Endothelial cell of umbilical vein (primary cell): Measurements from ENCODE around the gene XDH. TPM values are rescaled to one million over a fixed set of nuclear protein-coding genes. Genes with fewer than 3 reads are reported as not detected.

ENCODE experiments used
- BruUV-seq: library from RNA; stranded (reverse); fragments of 400-500 nt; replicated peaks from 2 replicates; lab custom pipeline; 2021; lab: Mats Ljungman, UMichigan
- CTCF ChIA-PET: fragments of 300-600, 350-600 bp; sonication (Branson Sonifier 250); formaldehyde crosslinking; loops from one replicate; lab custom pipeline; 2021; ENCODE audit warnings: antibody characterized with exemption, inconsistent platforms; lab: Charles Lee
- POLR2A ChIA-PET: fragments of 300-600, 350-600 bp; sonication (Branson Sonifier 250); formaldehyde crosslinking; loops from one replicate; lab custom pipeline; 2021; ENCODE audit warnings: antibody characterized with exemption, inconsistent platforms; lab: Charles Lee
- DNase-seq: peaks from one replicate; pipeline ENCODE4 v3.0.0-alpha.2; 2011; ENCODE audit warnings: low read depth, low spot score
- FAIRE-seq: peaks from 2 replicates; lab custom pipeline; 2011; peaks lifted over from hg19 to GRCh38; lab: Jason Lieb, UNC
- H2AFZ ChIP-seq: 2 replicates; pipeline ENCODE4 v1.6.0; 2012; ENCODE audit warnings: low read depth, low read length, control low read depth, inconsistent platforms
- H3K27ac ChIP-seq: 2 replicates; pipeline ENCODE4 v1.5.1; 2011; ENCODE audit warnings: low read depth, mild to moderate bottlenecking, control low read depth, low read length, moderate library complexity; ENCODE audit not compliant: insufficient read depth
- H3K27me3 ChIP-seq, 2 experiments: 2 replicates each; pipeline versions ENCODE4 v1.6.0 to v1.6.1; 2011; ENCODE audit warnings: low read length in 2 of 2, mixed read lengths in 1 of 2; ENCODE audit not compliant: control insufficient read depth in 2 of 2, insufficient read depth in 2 of 2
- H3K36me3 ChIP-seq, 2 experiments: 2 replicates in 1 of 2; 3 replicates in 1 of 2; pipeline ENCODE4 v1.5.1; 2011; ENCODE audit warnings: low read length in 2 of 2, mild to moderate bottlenecking in 1 of 2, moderate library complexity in 1 of 2; ENCODE audit not compliant: control insufficient read depth in 2 of 2, insufficient read depth in 2 of 2; ENCODE audit errors: extremely low read depth in 1 of 2
- H3K4me1 ChIP-seq: 3 replicates; pipeline ENCODE4 v1.5.1; 2011; ENCODE audit warnings: mild to moderate bottlenecking, low read length; ENCODE audit not compliant: control insufficient read depth, insufficient read depth; ENCODE audit errors: extremely low read depth
- H3K4me2 ChIP-seq: 2 replicates; pipeline ENCODE4 v1.6.1; 2011; ENCODE audit warnings: low read length, control low read depth, mixed read lengths; ENCODE audit not compliant: insufficient read depth
- H3K4me3 ChIP-seq, 3 experiments: fragments of 200-600 bp in 1 of 3; sonication (generic), shearing (Covaris generic) in 1 of 3; replicated peaks in 1 of 3; 2 replicates each; pipeline ENCODE4 v1.5.1; 2011 to 2016; ENCODE audit warnings: control low read depth in 3 of 3, low read length in 3 of 3, mild to moderate bottlenecking in 2 of 3, inconsistent platforms in 1 of 3, low read depth in 1 of 3, moderate library complexity in 1 of 3; ENCODE audit not compliant: insufficient read depth in 1 of 3
- H3K79me2 ChIP-seq: 2 replicates; pipeline ENCODE4 v1.6.0; 2012; ENCODE audit warnings: low read length, inconsistent platforms; ENCODE audit not compliant: control insufficient read depth, insufficient read depth
- H3K9ac ChIP-seq: replicated peaks from 2 replicates; pipeline ENCODE3; 2011; ENCODE audit warnings: low read length, control low read depth; ENCODE audit not compliant: insufficient read depth; ENCODE audit errors: extremely low read depth
- H3K9me1 ChIP-seq: replicated peaks from 3 replicates; pipeline ENCODE4 v1.6.0; 2011; ENCODE audit warnings: mild to moderate bottlenecking, low read length; ENCODE audit not compliant: control insufficient read depth, insufficient read depth; ENCODE audit errors: extremely low read depth
- H3K9me3 ChIP-seq: replicated peaks from 2 replicates; pipeline ENCODE4 v1.5.1; 2012; ENCODE audit warnings: low read length, inconsistent platforms; ENCODE audit not compliant: control insufficient read depth, insufficient read depth
- H4K20me1 ChIP-seq: replicated peaks from 2 replicates; pipeline ENCODE3; 2011; ENCODE audit warnings: mild to moderate bottlenecking, low read length; ENCODE audit not compliant: control insufficient read depth, insufficient read depth; ENCODE audit errors: extremely low read depth
- EZH2 ChIP-seq: IDR thresholded peaks from 2 replicates; pipeline ENCODE4 v1.6.1; 2012; ENCODE audit warnings: borderline replicate concordance, low read depth, mild to moderate bottlenecking, moderate library complexity, low read length, inconsistent platforms; ENCODE audit not compliant: severe bottlenecking
- GATA2 ChIP-seq: IDR thresholded peaks from 2 replicates; pipeline ENCODE4 v1.7.0; 2011; ENCODE audit warnings: low read depth, mild to moderate bottlenecking, moderate library complexity, mixed read lengths, low read length; ENCODE audit not compliant: insufficient read length, insufficient read depth
- JUN ChIP-seq: IDR thresholded peaks from 2 replicates; pipeline ENCODE4 v1.6.1; 2011; ENCODE audit warnings: borderline replicate concordance, low read depth; ENCODE audit not compliant: insufficient read length, insufficient read depth
- MYC ChIP-seq: IDR thresholded peaks from one replicate; pipeline ENCODE4 v1.6.1; 2011; ENCODE audit warnings: mild to moderate bottlenecking, low read depth, low read length
- POLR2A ChIP-seq: IDR thresholded peaks from 2 replicates; pipeline ENCODE4 v1.6.1; 2012; ENCODE audit warnings: low read depth, mild to moderate bottlenecking, control low read depth, low read length
- POLR2AphosphoS5 ChIP-seq: IDR thresholded peaks from 2 replicates; pipeline ENCODE4 v1.6.1; 2012; ENCODE audit warnings: low read depth, mild to moderate bottlenecking, control low read depth, low read length, moderate library complexity; ENCODE audit not compliant: insufficient read depth
- dilution Hi-C: fragments of 300-500 bp; cut with MboI; formaldehyde crosslinking; loops from one replicate; pipeline ENCODE4 v1.15.0; 2019; ENCODE audit warnings: low sequenced_read_pairs; ENCODE audit not compliant: extremely low pct_ligation_motif_present
- intact Hi-C: fragments of 100-400 bp; cut with micrococcal nuclease; formaldehyde crosslinking; loops from one replicate; pipeline ENCODE4 v1.10.0; 2022
- polyA plus RNA-seq, 4 experiments: library from polyadenylated mRNA; depleted of rRNA in 3 of 4; stranded (reverse) in 3 of 4; unstranded in 1 of 4; fragments of >200 nt; gene quantifications; 2 replicates each; pipeline versions ENCODE4 v1.2.1 to v1.2.3, GENCODE V29; 2011 to 2012; ENCODE audit warnings: missing spikeins in 1 of 4
- total RNA-seq: library from RNA; stranded (reverse); gene quantifications from 2 replicates; pipeline ENCODE4 v1.2.3, GENCODE V29; 2021
- TF ChIP-seq, protein P1 (sequence below), 2 donors: IDR thresholded peaks; 1 replicate in 1 of 2; 2 replicates in 1 of 2; pipeline ENCODE4 v1.5.1; 2011; ENCODE audit warnings: low read length in 2 of 2, mild to moderate bottlenecking in 2 of 2, moderate library complexity in 2 of 2, control low read depth in 1 of 2, inconsistent platforms in 1 of 2, low read depth in 1 of 2; ENCODE audit not compliant: insufficient read depth in 1 of 2; ENCODE audit errors: extremely low read depth in 1 of 2

Gene XDH
- total and polyA plus RNA-seq, 2 donors (not counting 3 experiments of a cell fraction or from before 2014, with no cell fraction given), result not detected

- Histone ChIP-seq H4K20me1 (no peaks in the 10 kb centered on the region), H3K4me2 (no peak overlapping the region), H3K9ac (no peak overlapping the region), H3K27ac (no peak overlapping the region), H3K27me3 (no peaks in the 10 kb centered on the region), H3K9me1 (no peaks in the 10 kb centered on the region), H3K79me2 (no peaks in the 10 kb centered on the region), H3K36me3 (no peaks in the 10 kb centered on the region), H2AFZ (no peak overlapping the region), H3K4me1 (no peaks in the 10 kb centered on the region), H3K4me3 (no peak overlapping the region), H3K9me3 (no peaks in the 10 kb centered on the region)
- FAIRE-seq (no peak), DNase-seq (no peak)
- POLR2A ChIA-PET, result no interaction called here
- dilution Hi-C loops (loop anchor here (25.0 kb wide), 1 partner anchor 635 kb away; no protein-coding TSS in a partner anchor), intact Hi-C loops (no loop called here)
- CTCF ChIA-PET, result no interaction called here
- no peak for TF ChIP-seq MYC
- TF ChIP-seq EZH2, result no peak
- TF ChIP-seq POLR2AphosphoS5, result no peak
- TF ChIP-seq JUN, result no peak
- TF ChIP-seq GATA2, result no peak
- TF ChIP-seq, protein P1, sequence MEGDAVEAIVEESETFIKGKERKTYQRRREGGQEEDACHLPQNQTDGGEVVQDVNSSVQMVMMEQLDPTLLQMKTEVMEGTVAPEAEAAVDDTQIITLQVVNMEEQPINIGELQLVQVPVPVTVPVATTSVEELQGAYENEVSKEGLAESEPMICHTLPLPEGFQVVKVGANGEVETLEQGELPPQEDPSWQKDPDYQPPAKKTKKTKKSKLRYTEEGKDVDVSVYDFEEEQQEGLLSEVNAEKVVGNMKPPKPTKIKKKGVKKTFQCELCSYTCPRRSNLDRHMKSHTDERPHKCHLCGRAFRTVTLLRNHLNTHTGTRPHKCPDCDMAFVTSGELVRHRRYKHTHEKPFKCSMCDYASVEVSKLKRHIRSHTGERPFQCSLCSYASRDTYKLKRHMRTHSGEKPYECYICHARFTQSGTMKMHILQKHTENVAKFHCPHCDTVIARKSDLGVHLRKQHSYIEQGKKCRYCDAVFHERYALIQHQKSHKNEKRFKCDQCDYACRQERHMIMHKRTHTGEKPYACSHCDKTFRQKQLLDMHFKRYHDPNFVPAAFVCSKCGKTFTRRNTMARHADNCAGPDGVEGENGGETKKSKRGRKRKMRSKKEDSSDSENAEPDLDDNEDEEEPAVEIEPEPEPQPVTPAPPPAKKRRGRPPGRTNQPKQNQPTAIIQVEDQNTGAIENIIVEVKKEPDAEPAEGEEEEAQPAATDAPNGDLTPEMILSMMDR (IDR thresholded peaks at IDR 0.05; ENCODE audit: extremely low read depth in 1 of 2, insufficient read depth in 1 of 2, low read depth in 1 of 2, low read length in 2 of 2), result no peak
- no peak for TF ChIP-seq POLR2A
- BruUV-seq, result no TSS peak
These were observed 66.8 kb downstream of the XDH start for GRCh38 chr2:31347750-31348149.
